Fibroblast of pulmonary artery (primary cell): ENCODE data around the gene SYNJ1.
"Not testable (repeated sequence)": the region's sequence is repeated elsewhere in the genome, so short reads cannot be mapped to it uniquely, and the experiment has no call there.

ENCODE experiments used
- DNase-seq: peaks from one replicate; pipeline ENCODE4 v3.0.0-alpha.2; 2010; ENCODE audit warnings: low read depth
- H3K4me3 ChIP-seq: replicated peaks from 2 replicates; pipeline ENCODE4 v1.5.1; 2011; ENCODE audit warnings: low read depth, mild to moderate bottlenecking, control low read depth, low read length, moderate library complexity
- CTCF ChIP-seq: IDR thresholded peaks from 2 replicates; pipeline ENCODE4 v1.5.1; 2011; ENCODE audit warnings: mild to moderate bottlenecking, control low read depth, low read length, inconsistent platforms; ENCODE audit errors: missing control alignments

The SYNJ1 gene

DNA sequence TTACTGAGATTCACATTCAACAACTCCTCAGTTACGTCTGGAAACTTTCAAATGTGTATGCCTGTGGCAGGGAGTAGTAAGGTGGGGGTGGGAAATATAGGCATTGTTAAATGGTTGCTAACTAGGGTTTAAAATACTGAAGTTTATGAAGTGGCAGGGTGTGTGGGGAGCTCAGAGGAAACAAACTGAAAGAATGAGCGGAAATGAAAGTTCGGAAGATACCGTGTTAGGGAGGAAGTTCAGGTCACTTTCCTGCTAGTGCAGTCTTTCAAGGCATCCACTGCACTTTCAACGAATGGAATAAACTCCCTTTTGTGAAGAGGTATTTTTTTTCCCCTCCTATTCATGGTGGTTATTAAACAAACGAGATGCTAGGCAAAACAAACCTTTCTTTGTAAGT is 19.7 kb downstream of the SYNJ1 start:
- no peak for DNase-seq
- no peak for TF ChIP-seq CTCF
- no peak overlapping the region for H3K4me3 ChIP-seq

- no peak for DNase-seq
- H3K4me3 ChIP-seq = no peak overlapping the region
- no peak for TF ChIP-seq CTCF
Measured at GRCh38 chr21:32705901-32706300, 21.9 kb downstream of the SYNJ1 start.

GRCh38 chr21:32705139-32705538 is 22.7 kb downstream of the SYNJ1 start:
- TF ChIP-seq CTCF = no peak
- peak; percentile 36 for DNase-seq
- no peak overlapping the region for H3K4me3 ChIP-seq

GRCh38 chr21:32702702-32703101 is 25.1 kb downstream of the SYNJ1 start:
- H3K4me3 ChIP-seq = no peak overlapping the region
- no peak for TF ChIP-seq CTCF
- DNase-seq = peak; percentile 83

GRCh38 chr21:32698971-32699693 is 28.7 kb downstream of the SYNJ1 start:
- H3K4me3 ChIP-seq = no peak overlapping the region
- DNase-seq = peak; percentile 25
- TF ChIP-seq CTCF = no peak

DNA sequence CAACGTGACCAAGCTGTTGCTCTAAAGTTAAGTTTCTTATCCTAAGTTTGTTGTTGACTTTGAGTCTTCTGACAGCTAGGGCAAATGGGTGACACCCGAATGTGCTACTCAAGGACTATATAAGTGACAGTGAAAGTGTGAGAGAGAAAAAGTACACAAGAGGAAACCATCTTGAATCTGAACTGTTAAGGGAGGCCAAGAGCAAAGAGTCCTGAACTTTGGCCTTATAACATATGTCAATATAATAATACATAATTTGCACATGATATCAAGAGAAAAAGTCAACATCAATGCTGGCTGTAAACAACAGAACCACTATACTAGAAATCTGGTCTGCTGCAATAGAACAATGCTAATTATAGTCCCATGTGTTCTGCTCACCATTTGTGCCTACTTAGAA is 29.5 kb downstream of the SYNJ1 start:
- no peak overlapping the region for H3K4me3 ChIP-seq
- TF ChIP-seq CTCF = no peak
- DNase-seq = no peak

GRCh38 chr21:32695482-32695881 is 32.3 kb downstream of the SYNJ1 start:
- not testable (repeated sequence) for DNase-seq, H3K4me3 ChIP-seq
